Activated CD4-positive, alpha-beta T cell treated with anti-CD3 and anti-CD28 coated beads for 36 hours (primary cell): ENCODE results near the gene MED14. TPM values are rescaled to one million over a fixed set of nuclear protein-coding genes. Genes with fewer than 3 reads are reported as not detected.

Experiments used
- ATAC-seq: fragments of 200-7000 bp; cut with Tn5 transposase; one replicate; pipeline ENCODE4 v1.10.0; 2021; ENCODE audit warnings: mild to moderate bottlenecking, moderate library complexity
- CTCF ChIA-PET: fragments of 350-600 bp; sonication (Branson Sonifier 250); formaldehyde crosslinking; loops from one replicate; lab custom pipeline; 2021; ENCODE audit warnings: antibody characterized with exemption; lab: Charles Lee
- POLR2A ChIA-PET: fragments of 350-600 bp; sonication (Branson Sonifier 250); formaldehyde crosslinking; loops from one replicate; lab custom pipeline; 2021; ENCODE audit warnings: antibody characterized with exemption, inconsistent platforms; lab: Charles Lee
- DNase-seq: peaks from one replicate; pipeline ENCODE4 v3.0.0-alpha.2; 2020
- H3K27ac Mint-ChIP-seq: one replicate; pipeline ENCODE4 v1.8.0; 2021; ENCODE audit warnings: mixed read lengths
- H3K27me3 Mint-ChIP-seq: one replicate; pipeline ENCODE4 v1.8.0; 2021; ENCODE audit warnings: mixed read lengths
- H3K36me3 Mint-ChIP-seq: one replicate; pipeline ENCODE4 v1.8.0; 2021; ENCODE audit warnings: low read depth, mixed read lengths
- H3K4me1 Mint-ChIP-seq: one replicate; pipeline ENCODE4 v1.8.0; 2021; ENCODE audit warnings: mixed read lengths
- H3K4me3 Mint-ChIP-seq: one replicate; pipeline ENCODE4 v1.8.0; 2021; ENCODE audit warnings: mild to moderate bottlenecking, moderate library complexity, mixed read lengths
- H3K9me3 Mint-ChIP-seq: one replicate; pipeline ENCODE4 v1.8.0; 2021; ENCODE audit warnings: low read depth, mixed read lengths
- intact Hi-C, 2 experiments: fragments of 100-400 bp; cut with DNase I in 1 of 2; cut with micrococcal nuclease in 1 of 2; formaldehyde crosslinking; loops; one replicate each; pipeline versions ENCODE4 v1.14.2 to v1.15.1; 2022 to 2024; cut with DNase I, micrococcal nuclease
- total RNA-seq, 2 experiments: library from RNA; stranded (reverse); gene quantifications; one replicate each; pipeline ENCODE4 v1.2.3, GENCODE V29; 2021

The MED14 gene
- total RNA-seq, 2 experiments from 2014 or later, result 51.0 to 60.1 TPM

GRCh38 chrX:40705658-40706312, 29.6 kb downstream of the MED14 start:
- ATAC-seq (no peak), DNase-seq (no peak)
- ChIA-PET CTCF (no interaction called here), POLR2A (no interaction called here)
- intact Hi-C loops, result no loop called here
- Mint-ChIP-seq H3K9me3 (no peaks in the 10 kb centered on the region), H3K4me1 (no peaks in the 10 kb centered on the region), H3K36me3 (peaks cover 17% of the 10 kb centered on the region), H3K27ac (no peak overlapping the region), H3K27me3 (no peaks in the 10 kb centered on the region), H3K4me3 (no peak overlapping the region)

GRCh38 chrX:40700640-40701342, 34.6 kb downstream of the MED14 start:
- H3K4me3 Mint-ChIP-seq, result no peak overlapping the region

GRCh38 chrX:40698851-40699250, 36.5 kb downstream of the MED14 start:
- CTCF ChIA-PET, result no interaction called here
- DNase-seq, result no peak
- ATAC-seq, result no peak
- POLR2A ChIA-PET, result no interaction called here
- H3K4me3 Mint-ChIP-seq, result no peak overlapping the region
- H3K36me3 Mint-ChIP-seq, result peaks cover 28% of the 10 kb centered on the region
- no peak overlapping the region for H3K27ac Mint-ChIP-seq
- no peaks in the 10 kb centered on the region for H3K27me3 Mint-ChIP-seq
- no peaks in the 10 kb centered on the region for H3K4me1 Mint-ChIP-seq
- no peaks in the 10 kb centered on the region for H3K9me3 Mint-ChIP-seq
- intact Hi-C loops, result no loop called here

More at GRCh38 chrX:40700640-40701342, 34.6 kb downstream of the MED14 start:
- ChIA-PET POLR2A (no interaction called here), CTCF (no interaction called here)
- H3K36me3 Mint-ChIP-seq, result peaks cover 27% of the 10 kb centered on the region
- H3K9me3 Mint-ChIP-seq, result no peaks in the 10 kb centered on the region
- no peaks in the 10 kb centered on the region for H3K27me3 Mint-ChIP-seq
- no peak overlapping the region for H3K27ac Mint-ChIP-seq
- intact Hi-C loops, result no loop called here
- H3K4me1 Mint-ChIP-seq, result no peaks in the 10 kb centered on the region
- ATAC-seq (no peak), DNase-seq (no peak)

- no peaks in the 10 kb centered on the region for H3K27me3 Mint-ChIP-seq
- POLR2A ChIA-PET, result no interaction called here
- DNase-seq (no peak), ATAC-seq (no peak)
- intact Hi-C loops, result no loop called here
- no peak overlapping the region for H3K4me3 Mint-ChIP-seq
- no peak overlapping the region for H3K27ac Mint-ChIP-seq
- CTCF ChIA-PET, result no interaction called here
- H3K4me1 Mint-ChIP-seq, result no peaks in the 10 kb centered on the region
- H3K9me3 Mint-ChIP-seq, result no peaks in the 10 kb centered on the region
- peaks cover 25% of the 10 kb centered on the region for H3K36me3 Mint-ChIP-seq
Measured at GRCh38 chrX:40694802-40695201, 40.5 kb downstream of the MED14 start.

- Mint-ChIP-seq H3K4me3 (no peak overlapping the region), H3K4me1 (peaks cover 19% of the 10 kb centered on the region), H3K27me3 (no peaks in the 10 kb centered on the region), H3K27ac (no peak overlapping the region), H3K9me3 (no peaks in the 10 kb centered on the region), H3K36me3 (peaks cover 31% of the 10 kb centered on the region)
- CTCF ChIA-PET, result no interaction called here
- no peak for DNase-seq
- intact Hi-C loops, result loop anchor here in 1 of 2 experiments (10.0 kb wide), 1 partner anchor 46 kb away; the partner anchor contains the start of gene MED14
- no peak for ATAC-seq
- POLR2A ChIA-PET, result no interaction called here
Measured at GRCh38 chrX:40688929-40689328, 46.4 kb downstream of the MED14 start.

GRCh38 chrX:40687169-40687568, 48.2 kb downstream of the MED14 start:
- H3K27ac Mint-ChIP-seq, result no peak overlapping the region
- POLR2A ChIA-PET, result interaction anchor here (0.5 kb wide), 1 partner anchor 97 kb away, joined by 3 read pairs; no protein-coding TSS in a partner anchor

GRCh38 chrX:40685362-40685918, 49.9 kb downstream of the MED14 start:
- ChIA-PET POLR2A (interaction anchor here (0.6 kb wide), 1 partner anchor 103 kb away, joined by 4 read pairs; no protein-coding TSS in a partner anchor), CTCF (interaction anchor here (0.9 to 2.2 kb wide), 3 partner anchors 10 to 34 kb away, joined by 3 to 11 read pairs (median 4); no protein-coding TSS in a partner anchor)
- intact Hi-C loops, result loop anchor here in 1 of 2 experiments (10.0 kb wide), 1 partner anchor 49 kb away; the partner anchor contains the start of gene MED14
- Mint-ChIP-seq H3K36me3 (peaks cover 28% of the 10 kb centered on the region), H3K4me3 (no peak overlapping the region), H3K9me3 (no peaks in the 10 kb centered on the region), H3K27me3 (no peaks in the 10 kb centered on the region), H3K27ac (peak overlapping the region; percentile 60), H3K4me1 (peaks cover 26% of the 10 kb centered on the region)
- peak; percentile 42 for ATAC-seq
- DNase-seq, result peak; percentile 4

More at GRCh38 chrX:40687169-40687568, 48.2 kb downstream of the MED14 start:
- DNase-seq (no peak), ATAC-seq (no peak)
- Mint-ChIP-seq H3K27me3 (no peaks in the 10 kb centered on the region), H3K36me3 (peaks cover 30% of the 10 kb centered on the region), H3K4me1 (peaks cover 26% of the 10 kb centered on the region), H3K9me3 (no peaks in the 10 kb centered on the region), H3K4me3 (no peak overlapping the region)
- CTCF ChIA-PET, result interaction anchor here (0.7 to 2.2 kb wide), 4 partner anchors 20 to 148 kb away, joined by 3 to 11 read pairs (median 3); no protein-coding TSS in a partner anchor
- intact Hi-C loops, result loop anchor here in 1 of 2 experiments (10.0 kb wide), 1 partner anchor 48 kb away; the partner anchor contains the start of gene MED14

GRCh38 chrX:40684092-40684491, 51.2 kb downstream of the MED14 start:
- no peak for ATAC-seq
- ChIA-PET POLR2A (no interaction called here), CTCF (interaction anchor here (2.1 kb wide), 1 partner anchor 9 kb away, joined by 6 read pairs; no protein-coding TSS in a partner anchor)
- Mint-ChIP-seq H3K36me3 (peaks cover 34% of the 10 kb centered on the region), H3K4me3 (no peak overlapping the region), H3K27me3 (no peaks in the 10 kb centered on the region), H3K4me1 (peaks cover 26% of the 10 kb centered on the region), H3K9me3 (no peaks in the 10 kb centered on the region), H3K27ac (no peak overlapping the region)
- intact Hi-C loops, result loop anchor here in 1 of 2 experiments (10.0 kb wide), 1 partner anchor 51 kb away; the partner anchor contains the start of gene MED14
- no peak for DNase-seq

- CTCF ChIA-PET, result interaction anchor here (0.7 to 2.1 kb wide), 2 partner anchors 10 to 32 kb away, joined by 3 to 6 read pairs; no protein-coding TSS in a partner anchor
- Mint-ChIP-seq H3K36me3 (peaks cover 33% of the 10 kb centered on the region), H3K4me1 (peaks cover 26% of the 10 kb centered on the region), H3K27me3 (no peaks in the 10 kb centered on the region), H3K9me3 (no peaks in the 10 kb centered on the region), H3K27ac (peak overlapping the region; percentile 37), H3K4me3 (no peak overlapping the region)
- POLR2A ChIA-PET, result no interaction called here
- ATAC-seq (peak; percentile 53), DNase-seq (peak; percentile 6)
- intact Hi-C loops, result loop anchor here in 1 of 2 experiments (10.0 kb wide), 1 partner anchor 52 kb away; the partner anchor contains the start of gene MED14
Measured at GRCh38 chrX:40683245-40683644, 52.1 kb downstream of the MED14 start.

GRCh38 chrX:40671126-40671525, 64.2 kb downstream of the MED14 start:
- no peaks in the 10 kb centered on the region for H3K9me3 Mint-ChIP-seq
- intact Hi-C loops, result no loop called here
- ChIA-PET CTCF (no interaction called here), POLR2A (no interaction called here)
- no peaks in the 10 kb centered on the region for H3K4me1 Mint-ChIP-seq
- H3K27me3 Mint-ChIP-seq, result no peaks in the 10 kb centered on the region
- H3K36me3 Mint-ChIP-seq, result peaks cover 20% of the 10 kb centered on the region
- no peak for ATAC-seq
- H3K27ac Mint-ChIP-seq, result no peak overlapping the region
- no peak overlapping the region for H3K4me3 Mint-ChIP-seq
- no peak for DNase-seq
